Thoracic aorta (tissue), 2 donors: ENCODE measurements around the gene BLTP3B. TPM values are rescaled to one million over a fixed set of nuclear protein-coding genes. Genes with fewer than 3 reads are reported as not detected.

Experiments
- ATAC-seq: fragments of 150-250 bp; one replicate; pipeline ENCODE4 v1.8.0; 2017; ENCODE audit warnings: low read depth; ENCODE audit not compliant: insufficient number of reproducible peaks, low FRiP score
- DNase-seq: peaks from one replicate; pipeline ENCODE4 v3.0.0-alpha.2; 2020; ENCODE audit warnings: low spot score
- H3K27ac ChIP-seq, 2 donors: fragments of 200-600 bp; sonication (generic); 1 replicate in 1 of 2; 2 replicates in 1 of 2; pipeline ENCODE4 v1.5.1; 2016; ENCODE audit warnings: mild to moderate bottlenecking in 2 of 2, moderate library complexity in 2 of 2
- H3K27me3 ChIP-seq: fragments of 200-600 bp; sonication (generic); replicated peaks from 2 replicates; pipeline ENCODE4 v1.6.0; 2016; ENCODE audit warnings: mild to moderate bottlenecking; ENCODE audit not compliant: insufficient read depth
- H3K36me3 ChIP-seq: fragments of 200-600 bp; sonication (generic); one replicate; pipeline ENCODE4 v1.5.1; 2016
- H3K4me1 ChIP-seq, 2 donors: fragments of 200-600 bp; sonication (generic); 1 replicate in 1 of 2; 2 replicates in 1 of 2; pipeline versions ENCODE4 v1.5.1 to v1.6.0; 2016; ENCODE audit warnings: low read depth in 2 of 2, mild to moderate bottlenecking in 1 of 2; ENCODE audit not compliant: control insufficient read depth in 1 of 2
- H3K4me3 ChIP-seq: fragments of 200-600 bp; sonication (generic); 2 replicates; pipeline ENCODE4 v1.5.1; 2016; ENCODE audit warnings: mild to moderate bottlenecking
- H3K9me3 ChIP-seq: fragments of 200-600 bp; sonication (generic); 2 replicates; pipeline ENCODE4 v1.5.1; 2016
- CTCF ChIP-seq: fragments of 200-600 bp; sonication (generic); IDR thresholded peaks from one replicate; pipeline ENCODE4 v1.5.1; 2019; ENCODE audit warnings: antibody characterized with exemption
- total RNA-seq, 2 donors: library from RNA; depleted of rRNA; stranded (reverse); fragments of >200 nt; gene quantifications; one replicate each; pipeline versions ENCODE4 v1.1.0 to v1.2.3, GENCODE V29; 2016

Gene BLTP3B
- total RNA-seq, 2 donors from 2014 or later, result 42.9 to 62.5 TPM

GRCh38 chr12:100174495-100174894 is 31.8 kb upstream of the BLTP3B start:
- no peak for ATAC-seq
- H3K9me3 ChIP-seq, result no peaks in the 10 kb centered on the region
- no peaks in the 10 kb centered on the region for H3K36me3 ChIP-seq
- no peak overlapping the region for H3K27ac ChIP-seq
- H3K4me3 ChIP-seq, result no peak overlapping the region
- no peaks in the 10 kb centered on the region for H3K4me1 ChIP-seq
- H3K27me3 ChIP-seq, result no peaks in the 10 kb centered on the region
- TF ChIP-seq CTCF, result no peak
- no peak for DNase-seq

- Histone ChIP-seq H3K36me3 (no peaks in the 10 kb centered on the region), H3K9me3 (no peaks in the 10 kb centered on the region), H3K27me3 (no peaks in the 10 kb centered on the region), H3K4me3 (no peak overlapping the region), H3K4me1 (no peaks in the 10 kb centered on the region), H3K27ac (no peak overlapping the region)
- TF ChIP-seq CTCF, result no peak
- DNase-seq (no peak), ATAC-seq (no peak)
Observed at GRCh38 chr12:100173111-100173510, 30.4 kb upstream of the BLTP3B start.

- DNase-seq, result no peak
- H3K9me3 ChIP-seq, result no peaks in the 10 kb centered on the region
- H3K36me3 ChIP-seq, result no peaks in the 10 kb centered on the region
- TF ChIP-seq CTCF, result no peak
- ATAC-seq, result no peak
- no peak overlapping the region for H3K4me3 ChIP-seq
- H3K27ac ChIP-seq, result no peak overlapping the region
- no peaks in the 10 kb centered on the region for H3K27me3 ChIP-seq
- H3K4me1 ChIP-seq, result no peaks in the 10 kb centered on the region
Observed at GRCh38 chr12:100171248-100171647, 28.6 kb upstream of the BLTP3B start.

- no peak for DNase-seq
- Histone ChIP-seq H3K9me3 (no peaks in the 10 kb centered on the region), H3K36me3 (no peaks in the 10 kb centered on the region), H3K27ac (no peak overlapping the region), H3K27me3 (no peaks in the 10 kb centered on the region), H3K4me1 (no peaks in the 10 kb centered on the region), H3K4me3 (no peak overlapping the region)
- no peak for TF ChIP-seq CTCF
- ATAC-seq, result no peak
Observed at GRCh38 chr12:100170313-100170858, 27.7 kb upstream of the BLTP3B start.

GRCh38 chr12:100169345-100169744 is 26.7 kb upstream of the BLTP3B start:
- DNase-seq, result no peak
- no peak for ATAC-seq
- H3K27ac ChIP-seq, result no peak overlapping the region
- H3K4me1 ChIP-seq, result peaks cover under 1 to 2% of the 10 kb centered on the region in 2 donors
- TF ChIP-seq CTCF, result no peak
- no peaks in the 10 kb centered on the region for H3K27me3 ChIP-seq
- no peaks in the 10 kb centered on the region for H3K36me3 ChIP-seq
- H3K4me3 ChIP-seq, result no peak overlapping the region
- H3K9me3 ChIP-seq, result no peaks in the 10 kb centered on the region
